ENCODE results near the gene PITPNB. TPM values are rescaled to one million over a fixed set of nuclear protein-coding genes. Genes with fewer than 3 reads are reported as not detected.
A peak's percentile ranks its signal among the peaks of the same experiment; 100 is the strongest.

The PITPNB gene
- total RNA-seq, 1 experiment from 2014 or later = 70.7 TPM

DNA sequence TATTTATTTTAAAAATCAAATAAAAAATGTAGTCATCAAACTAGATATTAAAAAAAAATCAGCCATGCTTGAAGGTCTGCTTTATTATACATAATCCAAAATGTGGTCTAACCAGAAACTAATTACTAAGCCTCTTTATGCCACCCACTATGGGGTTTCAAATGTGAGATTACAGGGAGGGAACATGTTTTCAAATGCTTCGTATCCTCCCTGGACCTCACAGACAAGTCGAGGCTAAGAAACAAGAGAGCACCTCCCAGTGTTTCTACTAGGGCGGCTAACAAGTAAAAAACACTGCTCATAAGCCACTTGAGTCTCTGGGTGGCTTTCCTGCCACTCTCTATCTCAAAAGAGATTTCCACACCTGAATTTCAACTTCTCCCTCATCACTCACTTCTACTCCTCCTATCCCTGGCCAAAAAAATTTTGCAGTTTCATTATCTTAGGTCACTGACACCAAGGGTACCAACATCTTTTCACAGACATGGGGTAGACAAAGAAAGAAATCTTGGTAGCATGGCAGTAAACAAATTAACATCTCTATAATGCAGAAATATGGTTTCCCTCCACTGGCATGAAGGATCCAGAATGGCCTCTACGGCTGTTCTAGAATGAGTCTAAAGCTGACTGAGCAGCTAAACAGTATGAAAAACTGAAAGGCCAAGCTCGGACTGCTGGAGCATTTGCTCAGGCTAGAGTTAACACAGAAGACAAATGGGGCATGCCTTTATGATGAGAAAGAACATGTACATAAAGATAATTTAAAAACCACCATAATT lies 50.9 kb downstream of the PITPNB start (continued):
- no peak for TF ChIP-seq PRRX2 (CRISPR knock-in tag; IDR thresholded peaks at IDR 0.05)
- no peak for TF ChIP-seq NR2C2 (CRISPR knock-in tag; IDR thresholded peaks at IDR 0.05)
- no peak for TF ChIP-seq TCF7 (CRISPR knock-in tag; IDR thresholded peaks at IDR 0.05; ENCODE audit: low read depth)
- TF ChIP-seq NR1H2 (CRISPR knock-in tag; IDR thresholded peaks at IDR 0.05) = no peak
- TF ChIP-seq JAZF1 (CRISPR knock-in tag; IDR thresholded peaks at IDR 0.05) = no peak
- no peak for TF ChIP-seq FOXK1 (CRISPR knock-in tag; IDR thresholded peaks at IDR 0.05)
- TF ChIP-seq, protein P1, sequence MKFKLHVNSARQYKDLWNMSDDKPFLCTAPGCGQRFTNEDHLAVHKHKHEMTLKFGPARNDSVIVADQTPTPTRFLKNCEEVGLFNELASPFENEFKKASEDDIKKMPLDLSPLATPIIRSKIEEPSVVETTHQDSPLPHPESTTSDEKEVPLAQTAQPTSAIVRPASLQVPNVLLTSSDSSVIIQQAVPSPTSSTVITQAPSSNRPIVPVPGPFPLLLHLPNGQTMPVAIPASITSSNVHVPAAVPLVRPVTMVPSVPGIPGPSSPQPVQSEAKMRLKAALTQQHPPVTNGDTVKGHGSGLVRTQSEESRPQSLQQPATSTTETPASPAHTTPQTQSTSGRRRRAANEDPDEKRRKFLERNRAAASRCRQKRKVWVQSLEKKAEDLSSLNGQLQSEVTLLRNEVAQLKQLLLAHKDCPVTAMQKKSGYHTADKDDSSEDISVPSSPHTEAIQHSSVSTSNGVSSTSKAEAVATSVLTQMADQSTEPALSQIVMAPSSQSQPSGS (CRISPR knock-in tag; IDR thresholded peaks at IDR 0.05; ENCODE audit: borderline replicate concordance, low read depth) = no peak

DNA sequence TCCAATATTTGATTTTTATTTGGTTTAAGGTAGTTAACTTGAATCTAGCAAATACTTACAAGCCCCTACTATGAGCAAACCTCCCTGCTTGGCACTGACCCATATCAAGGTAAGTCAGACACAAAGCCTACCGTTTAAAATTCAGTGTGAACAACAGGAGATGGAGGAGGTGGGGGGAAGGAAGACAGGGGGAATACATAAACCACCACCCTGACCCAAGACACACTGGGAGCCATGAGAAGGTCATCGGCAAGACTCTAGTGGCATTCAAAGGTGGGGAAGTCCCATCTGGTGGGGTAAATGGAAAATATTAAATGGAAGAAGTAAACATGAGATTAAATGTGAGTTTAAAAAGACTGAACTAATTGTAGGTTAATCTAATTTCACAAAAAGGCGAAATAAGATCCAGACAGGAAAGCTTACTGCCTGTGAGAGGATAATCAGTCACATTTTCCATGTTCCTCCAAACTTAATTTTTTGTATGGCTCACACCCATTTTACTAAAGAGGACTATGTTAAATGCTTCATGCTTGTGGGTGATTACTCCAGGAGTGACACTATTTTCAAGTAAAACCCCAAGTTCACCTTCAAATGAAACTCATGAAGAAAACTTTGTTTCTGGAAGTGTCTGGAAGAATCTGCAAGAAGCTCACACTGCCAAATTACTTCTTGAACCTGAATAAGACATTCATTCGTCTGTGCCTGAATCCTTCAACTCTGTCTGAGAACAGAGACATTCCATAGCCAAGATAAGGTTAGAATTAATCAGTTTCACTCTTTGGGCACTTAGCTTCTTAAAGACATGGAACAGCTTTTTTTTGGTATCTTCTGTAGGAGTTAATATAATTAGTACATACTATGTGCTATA lies 51.7 kb downstream of the PITPNB start:
- no peaks in the 10 kb centered on the region for H3K27me3 Mint-ChIP-seq (ENCODE audit: low read depth)
- no peak overlapping the region for H3K4me3 Mint-ChIP-seq
- DNase-seq (ENCODE audit: low spot score) (no peak), ATAC-seq (no peak)
- H3K36me3 Mint-ChIP-seq = peaks cover 11% of the 10 kb centered on the region
- ChIA-PET POLR2A (no interaction called here), CTCF (interaction anchor here (0.7 to 1.1 kb wide), 3 partner anchors 12 to 338 kb away, joined by 3 read pairs; no protein-coding TSS in a partner anchor)
- peak overlapping the region; percentile 28; the same call in 1 of the 2 replicates for H3K27ac Mint-ChIP-seq
- no peaks in the 10 kb centered on the region for H3K9me3 Mint-ChIP-seq
- peaks cover 30% of the 10 kb centered on the region for H3K4me1 Mint-ChIP-seq
- TF ChIP-seq, protein P2, sequence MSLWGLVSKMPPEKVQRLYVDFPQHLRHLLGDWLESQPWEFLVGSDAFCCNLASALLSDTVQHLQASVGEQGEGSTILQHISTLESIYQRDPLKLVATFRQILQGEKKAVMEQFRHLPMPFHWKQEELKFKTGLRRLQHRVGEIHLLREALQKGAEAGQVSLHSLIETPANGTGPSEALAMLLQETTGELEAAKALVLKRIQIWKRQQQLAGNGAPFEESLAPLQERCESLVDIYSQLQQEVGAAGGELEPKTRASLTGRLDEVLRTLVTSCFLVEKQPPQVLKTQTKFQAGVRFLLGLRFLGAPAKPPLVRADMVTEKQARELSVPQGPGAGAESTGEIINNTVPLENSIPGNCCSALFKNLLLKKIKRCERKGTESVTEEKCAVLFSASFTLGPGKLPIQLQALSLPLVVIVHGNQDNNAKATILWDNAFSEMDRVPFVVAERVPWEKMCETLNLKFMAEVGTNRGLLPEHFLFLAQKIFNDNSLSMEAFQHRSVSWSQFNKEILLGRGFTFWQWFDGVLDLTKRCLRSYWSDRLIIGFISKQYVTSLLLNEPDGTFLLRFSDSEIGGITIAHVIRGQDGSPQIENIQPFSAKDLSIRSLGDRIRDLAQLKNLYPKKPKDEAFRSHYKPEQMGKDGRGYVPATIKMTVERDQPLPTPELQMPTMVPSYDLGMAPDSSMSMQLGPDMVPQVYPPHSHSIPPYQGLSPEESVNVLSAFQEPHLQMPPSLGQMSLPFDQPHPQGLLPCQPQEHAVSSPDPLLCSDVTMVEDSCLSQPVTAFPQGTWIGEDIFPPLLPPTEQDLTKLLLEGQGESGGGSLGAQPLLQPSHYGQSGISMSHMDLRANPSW (CRISPR knock-in tag; conservative IDR thresholded peaks at IDR 0.05; ENCODE audit: low read depth) = no peak
- no peak for TF ChIP-seq ZNF671 (CRISPR knock-in tag; IDR thresholded peaks at IDR 0.05)
- no peak for TF ChIP-seq ATF1 (CRISPR knock-in tag; IDR thresholded peaks at IDR 0.05)
- TF ChIP-seq, protein P3, sequence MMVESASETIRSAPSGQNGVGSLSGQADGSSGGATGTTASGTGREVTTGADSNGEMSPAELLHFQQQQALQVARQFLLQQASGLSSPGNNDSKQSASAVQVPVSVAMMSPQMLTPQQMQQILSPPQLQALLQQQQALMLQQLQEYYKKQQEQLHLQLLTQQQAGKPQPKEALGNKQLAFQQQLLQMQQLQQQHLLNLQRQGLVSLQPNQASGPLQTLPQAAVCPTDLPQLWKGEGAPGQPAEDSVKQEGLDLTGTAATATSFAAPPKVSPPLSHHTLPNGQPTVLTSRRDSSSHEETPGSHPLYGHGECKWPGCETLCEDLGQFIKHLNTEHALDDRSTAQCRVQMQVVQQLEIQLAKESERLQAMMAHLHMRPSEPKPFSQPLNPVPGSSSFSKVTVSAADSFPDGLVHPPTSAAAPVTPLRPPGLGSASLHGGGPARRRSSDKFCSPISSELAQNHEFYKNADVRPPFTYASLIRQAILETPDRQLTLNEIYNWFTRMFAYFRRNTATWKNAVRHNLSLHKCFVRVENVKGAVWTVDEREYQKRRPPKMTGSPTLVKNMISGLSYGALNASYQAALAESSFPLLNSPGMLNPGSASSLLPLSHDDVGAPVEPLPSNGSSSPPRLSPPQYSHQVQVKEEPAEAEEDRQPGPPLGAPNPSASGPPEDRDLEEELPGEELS (CRISPR knock-in tag; IDR thresholded peaks at IDR 0.05) = no peak
- TF ChIP-seq RORB (CRISPR knock-in tag; IDR thresholded peaks at IDR 0.05) = no peak
- TF ChIP-seq ZNF121 (CRISPR knock-in tag; IDR thresholded peaks at IDR 0.05) = no peak
- TF ChIP-seq E2F5 (CRISPR knock-in tag; IDR thresholded peaks at IDR 0.05) = no peak
- no peak for TF ChIP-seq FOXP1 (CRISPR knock-in tag; IDR thresholded peaks at IDR 0.05; ENCODE audit: borderline replicate concordance)
- no peak for TF ChIP-seq MLX (CRISPR knock-in tag; IDR thresholded peaks at IDR 0.05)
- TF ChIP-seq EMX1 (CRISPR knock-in tag; IDR thresholded peaks at IDR 0.05) = no peak
- no peak for TF ChIP-seq HMGXB4 (CRISPR knock-in tag; IDR thresholded peaks at IDR 0.05)
- TF ChIP-seq, protein P4, sequence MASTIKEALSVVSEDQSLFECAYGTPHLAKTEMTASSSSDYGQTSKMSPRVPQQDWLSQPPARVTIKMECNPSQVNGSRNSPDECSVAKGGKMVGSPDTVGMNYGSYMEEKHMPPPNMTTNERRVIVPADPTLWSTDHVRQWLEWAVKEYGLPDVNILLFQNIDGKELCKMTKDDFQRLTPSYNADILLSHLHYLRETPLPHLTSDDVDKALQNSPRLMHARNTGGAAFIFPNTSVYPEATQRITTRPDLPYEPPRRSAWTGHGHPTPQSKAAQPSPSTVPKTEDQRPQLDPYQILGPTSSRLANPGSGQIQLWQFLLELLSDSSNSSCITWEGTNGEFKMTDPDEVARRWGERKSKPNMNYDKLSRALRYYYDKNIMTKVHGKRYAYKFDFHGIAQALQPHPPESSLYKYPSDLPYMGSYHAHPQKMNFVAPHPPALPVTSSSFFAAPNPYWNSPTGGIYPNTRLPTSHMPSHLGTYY (CRISPR knock-in tag; IDR thresholded peaks at IDR 0.05) = no peak
- no peak for TF ChIP-seq ZNF281 (CRISPR knock-in tag; IDR thresholded peaks at IDR 0.05)

Measured in WTC11 (cell line).